HCEC 1CT (cell line): ENCODE results near the gene SCGB3A2.

Experiments used
- DNase-seq: peaks from one replicate; pipeline ENCODE4 v3.0.0-alpha.2; 2017

SCGB3A2 gene

DNA sequence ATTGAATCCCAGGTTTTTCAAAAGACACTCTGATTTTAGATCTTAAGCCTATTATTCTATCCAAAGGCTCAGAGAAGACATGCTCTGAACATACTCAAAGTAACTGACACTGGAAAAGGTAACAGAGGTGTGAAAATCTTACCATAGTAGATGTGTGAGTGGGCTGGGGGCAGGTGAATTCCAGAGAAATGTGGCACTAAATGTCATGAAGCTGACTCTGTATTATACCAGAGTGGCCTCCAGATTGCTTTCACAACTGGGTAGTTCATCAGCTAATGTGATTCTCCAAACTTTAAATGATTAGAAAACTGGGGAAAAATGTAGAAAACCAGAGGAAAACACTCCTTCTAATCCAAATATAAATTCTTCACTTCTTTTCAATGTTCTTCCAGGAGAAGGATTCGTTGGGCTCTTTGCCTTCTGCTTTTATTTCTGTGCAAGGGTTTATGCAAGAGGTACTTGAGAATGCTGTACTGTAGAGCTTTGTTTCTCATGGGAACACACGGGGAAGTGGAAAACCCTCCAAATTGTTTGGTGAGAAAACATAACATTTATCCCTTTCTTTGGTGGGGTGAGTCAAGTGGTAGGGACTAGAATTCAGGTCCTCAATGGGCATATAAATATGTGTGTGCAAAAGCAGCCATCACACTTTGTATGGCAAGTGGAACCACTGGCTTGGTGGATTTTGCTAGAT, at the start of gene SCGB3A2:
Gene SCGB3A2 (plus strand): TSS at position 646 of the 694 bp plus-strand sequence. CDS start 93 bp downstream, outside the sequence.
- DNase-seq: no peak

DNA sequence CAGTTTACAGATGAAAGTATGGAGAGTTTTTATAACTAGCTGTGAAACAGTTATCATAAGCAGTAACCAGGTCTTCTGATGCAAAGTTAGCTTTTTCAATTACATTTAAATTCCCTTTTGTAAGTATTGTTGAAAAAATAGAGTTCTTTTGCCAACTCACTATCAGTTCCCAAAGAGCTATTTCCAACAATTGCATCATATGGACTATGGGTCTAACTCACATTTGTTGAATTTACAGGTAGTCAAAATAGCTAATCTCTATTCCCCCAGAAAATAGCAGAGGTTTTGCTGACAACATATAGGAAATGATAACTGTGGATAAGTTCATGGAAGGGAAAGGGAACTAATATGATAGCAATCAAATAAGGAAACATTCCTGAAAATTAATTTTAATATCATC, 48.5 kb upstream of the SCGB3A2 start:
- DNase-seq: no peak

- DNase-seq: no peak
Measured at GRCh38 chr5:147831465-147831864, 47.0 kb upstream of the SCGB3A2 start, which contains the start of gene SPINK1. TSS of gene SPINK1 (minus strand) at chr5:147831671. CDS start at chr5:147831577, 94 bp downstream.

GRCh38 chr5:147832541-147832940, 46.0 kb upstream of the SCGB3A2 start:
- no peak for DNase-seq

DNA sequence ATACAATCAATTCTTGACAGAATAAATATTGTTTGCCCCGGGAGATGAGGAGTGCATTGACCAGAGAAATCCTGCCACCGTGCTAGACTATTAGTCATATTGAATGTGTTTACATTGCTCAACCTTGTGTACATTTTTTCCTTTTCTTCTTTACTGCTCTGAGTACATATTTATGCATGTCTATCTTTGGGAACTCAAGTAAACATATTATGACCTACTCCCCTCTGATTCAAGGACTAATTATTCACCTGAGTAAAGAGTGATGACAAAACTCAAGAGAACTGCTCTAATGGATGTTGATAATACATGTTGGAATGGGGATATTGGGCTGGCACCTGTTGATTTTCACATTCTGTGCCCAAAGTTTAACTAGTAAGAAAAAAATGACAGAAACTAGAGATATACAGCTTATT, 43.1 kb upstream of the SCGB3A2 start:
- peak; percentile 23 for DNase-seq

DNA sequence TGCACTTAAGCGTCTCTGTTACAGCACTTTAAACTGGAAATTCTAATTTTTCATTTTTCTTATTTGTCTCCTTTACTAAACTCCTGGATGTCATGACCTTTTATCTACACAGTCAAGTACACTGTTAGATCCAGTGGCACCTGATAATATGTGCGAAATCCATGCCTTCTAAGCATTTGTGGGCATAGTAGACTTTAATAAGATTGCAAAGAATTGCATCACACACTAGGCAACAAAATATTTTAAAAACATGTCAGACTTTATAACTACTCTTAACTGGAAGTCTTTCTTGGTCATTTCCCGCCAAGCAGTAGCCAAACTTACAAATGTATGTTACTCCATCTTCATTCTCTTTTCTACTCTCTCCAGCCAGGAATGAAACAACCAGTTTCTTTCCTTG, 42.1 kb upstream of the SCGB3A2 start:
- DNase-seq: no peak

DNA sequence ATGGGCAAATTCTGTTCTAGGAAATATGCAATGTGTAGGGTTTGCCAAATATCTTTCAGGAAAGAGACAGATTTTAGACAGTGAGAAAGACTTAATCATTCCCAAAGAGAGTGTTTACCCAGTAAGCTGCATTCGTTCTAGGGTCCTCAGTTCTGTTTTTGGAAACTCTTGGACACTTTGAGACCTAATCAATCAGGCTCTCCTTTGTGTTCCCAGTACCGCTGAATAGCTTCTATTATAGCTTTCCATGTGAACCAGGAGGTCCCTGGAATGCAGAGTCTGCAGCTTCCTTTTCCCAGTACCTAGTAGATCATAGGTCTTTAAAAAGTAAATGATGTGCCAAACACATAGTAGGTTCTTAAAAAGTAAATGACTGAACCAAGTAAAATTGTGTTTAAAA, 35.6 kb upstream of the SCGB3A2 start:
- no peak for DNase-seq

- no peak for DNase-seq
Measured at GRCh38 chr5:147844846-147845245, 33.7 kb upstream of the SCGB3A2 start.

DNA sequence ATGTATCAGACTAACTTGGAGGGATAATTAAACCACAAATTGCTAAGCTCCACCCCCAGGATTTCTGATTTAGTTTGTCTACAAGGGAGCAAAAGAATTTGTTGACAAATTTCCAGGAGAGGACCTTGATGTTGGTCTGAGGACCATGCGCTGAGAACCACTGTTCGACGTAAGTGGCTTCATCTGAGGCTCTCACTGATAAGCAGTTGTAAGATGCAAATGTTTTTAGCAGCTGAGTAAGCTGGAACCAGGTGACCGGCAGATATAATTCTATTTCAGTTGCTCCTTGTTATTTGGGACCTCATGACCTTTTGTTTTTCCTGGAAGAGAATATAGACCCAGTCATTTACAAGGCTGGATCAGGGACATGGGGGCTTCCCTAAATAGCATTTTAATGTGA, 32.9 kb upstream of the SCGB3A2 start:
- DNase-seq: no peak

- no peak for DNase-seq
Measured at GRCh38 chr5:147849226-147849625, 29.3 kb upstream of the SCGB3A2 start.

GRCh38 chr5:147851578-147851977, 26.9 kb upstream of the SCGB3A2 start:
- no peak for DNase-seq

DNA sequence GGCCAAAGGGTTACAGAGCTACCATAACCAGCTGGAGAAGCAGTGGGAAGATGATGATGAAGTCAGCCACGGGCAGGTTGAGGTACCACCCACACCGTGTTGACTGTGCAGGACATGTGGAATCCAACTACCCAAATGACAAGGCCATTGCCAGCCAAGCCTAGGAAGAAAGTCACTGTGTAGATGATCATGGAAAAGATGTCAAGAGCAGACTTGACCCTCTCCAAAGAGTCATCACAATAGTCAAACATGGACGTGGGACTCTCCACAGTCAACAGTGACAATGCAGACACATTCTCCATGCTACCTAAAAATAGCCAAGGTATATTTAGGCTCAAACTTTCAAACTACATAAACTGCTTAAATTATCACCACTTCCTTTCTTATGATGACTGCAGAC, 26.1 kb upstream of the SCGB3A2 start:
- DNase-seq: no peak

GRCh38 chr5:147853372-147853987, 25.0 kb upstream of the SCGB3A2 start:
- DNase-seq: no peak

DNA sequence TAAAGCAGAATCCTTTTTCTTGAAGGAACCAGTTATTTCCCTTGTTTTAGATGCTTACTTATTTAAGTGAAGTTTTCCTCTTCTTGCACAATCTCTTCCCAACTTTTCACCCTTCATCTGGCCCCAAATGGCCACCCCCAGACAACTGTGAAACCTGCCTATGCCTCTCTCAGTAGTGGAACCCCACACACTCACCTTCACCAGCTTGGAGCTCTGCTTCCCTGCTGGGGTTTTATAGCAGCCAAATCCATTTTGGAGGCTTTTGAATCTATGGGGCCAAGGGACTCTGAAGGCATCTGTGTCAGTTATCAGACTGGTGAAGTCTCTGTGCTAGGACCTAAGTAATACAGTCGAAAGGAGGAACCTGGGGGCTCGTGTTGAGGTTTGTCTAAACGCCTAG, 24.2 kb upstream of the SCGB3A2 start:
- DNase-seq: no peak

DNA sequence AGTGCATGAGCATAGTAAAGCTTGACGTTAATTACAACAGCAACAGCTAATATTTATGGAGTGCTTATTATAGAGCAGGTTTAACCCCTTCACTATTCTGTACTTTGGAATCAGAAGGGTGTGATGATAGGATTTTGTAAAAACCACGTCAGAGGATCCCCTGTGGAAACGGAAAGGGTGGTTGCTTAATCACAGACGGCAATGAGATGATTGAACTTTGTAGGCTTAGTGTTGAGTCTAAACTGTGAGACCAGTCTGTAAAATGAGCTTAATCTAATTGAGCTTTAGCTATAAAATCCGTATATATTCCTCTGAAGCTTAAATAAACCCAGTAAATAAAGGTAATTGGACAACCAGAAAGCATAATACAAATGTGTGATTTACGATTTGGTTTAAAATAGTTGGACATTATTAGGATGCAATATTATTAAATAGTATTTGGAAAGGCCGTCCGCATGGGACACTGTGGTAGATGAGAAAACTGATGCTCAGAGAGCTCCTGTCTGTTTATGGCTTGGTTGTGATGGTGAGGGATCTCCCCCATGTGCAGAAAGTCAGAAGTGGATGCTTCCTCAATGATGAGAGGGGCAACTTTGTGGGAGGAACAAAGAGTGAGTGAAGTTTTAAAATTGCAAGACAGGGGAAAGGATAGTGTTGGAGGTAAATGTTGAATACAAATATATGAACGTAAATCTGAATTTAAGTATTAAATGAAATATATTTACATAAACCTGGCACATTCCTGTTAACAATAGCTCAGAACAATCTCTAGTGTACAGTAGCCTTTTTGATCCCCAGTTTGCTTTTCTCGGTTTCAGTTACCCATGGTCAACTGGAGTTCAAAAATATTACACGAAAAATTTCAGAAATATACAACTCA, 23.4 kb upstream of the SCGB3A2 start:
- no peak for DNase-seq

GRCh38 chr5:147855774-147856069, 22.8 kb upstream of the SCGB3A2 start:
- no peak for DNase-seq

DNA sequence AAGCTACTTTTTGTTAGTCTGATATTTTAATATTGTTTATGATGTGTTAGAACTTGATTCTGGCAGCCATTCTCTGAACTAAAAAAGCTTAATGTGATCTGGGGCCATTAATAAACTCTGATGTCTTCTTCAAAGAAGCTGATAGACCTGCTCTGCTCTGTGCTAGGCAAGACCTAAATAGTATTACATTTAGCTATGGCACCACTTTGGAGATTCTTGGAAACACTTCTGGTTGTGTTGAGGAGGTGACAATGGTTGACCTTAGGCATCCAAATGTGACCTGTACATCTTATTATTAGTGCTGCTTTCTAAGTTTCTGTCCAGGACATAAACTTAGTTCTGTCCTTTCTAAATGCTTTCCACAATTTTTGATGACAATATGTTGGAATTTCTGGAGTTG, 21.7 kb upstream of the SCGB3A2 start:
- DNase-seq: no peak

- peak; percentile 42 for DNase-seq
Measured at GRCh38 chr5:147857302-147858129, 21.0 kb upstream of the SCGB3A2 start.

GRCh38 chr5:147858565-147858964, 19.9 kb upstream of the SCGB3A2 start:
- DNase-seq: no peak

GRCh38 chr5:147859962-147860640, 18.4 kb upstream of the SCGB3A2 start:
- DNase-seq: no peak

DNA sequence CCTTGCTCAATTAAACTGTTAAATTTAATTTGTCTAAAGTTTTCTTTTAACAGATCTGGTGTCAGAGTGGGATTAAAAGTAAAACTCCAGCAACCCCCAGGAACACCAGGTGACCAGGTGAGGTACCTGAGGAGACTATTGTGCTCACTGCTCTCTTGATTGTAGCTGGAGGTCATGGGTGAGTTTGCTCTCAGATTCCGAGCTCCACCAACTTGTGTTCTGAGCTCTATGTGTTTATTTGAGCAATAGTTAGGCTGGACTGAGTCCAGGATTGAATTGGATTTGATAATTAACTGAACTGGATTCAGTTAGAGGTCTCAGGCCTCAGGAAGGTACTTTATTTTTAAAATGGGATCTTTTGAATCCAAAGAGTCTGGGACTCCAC, 17.9 kb upstream of the SCGB3A2 start:
- no peak for DNase-seq

DNA sequence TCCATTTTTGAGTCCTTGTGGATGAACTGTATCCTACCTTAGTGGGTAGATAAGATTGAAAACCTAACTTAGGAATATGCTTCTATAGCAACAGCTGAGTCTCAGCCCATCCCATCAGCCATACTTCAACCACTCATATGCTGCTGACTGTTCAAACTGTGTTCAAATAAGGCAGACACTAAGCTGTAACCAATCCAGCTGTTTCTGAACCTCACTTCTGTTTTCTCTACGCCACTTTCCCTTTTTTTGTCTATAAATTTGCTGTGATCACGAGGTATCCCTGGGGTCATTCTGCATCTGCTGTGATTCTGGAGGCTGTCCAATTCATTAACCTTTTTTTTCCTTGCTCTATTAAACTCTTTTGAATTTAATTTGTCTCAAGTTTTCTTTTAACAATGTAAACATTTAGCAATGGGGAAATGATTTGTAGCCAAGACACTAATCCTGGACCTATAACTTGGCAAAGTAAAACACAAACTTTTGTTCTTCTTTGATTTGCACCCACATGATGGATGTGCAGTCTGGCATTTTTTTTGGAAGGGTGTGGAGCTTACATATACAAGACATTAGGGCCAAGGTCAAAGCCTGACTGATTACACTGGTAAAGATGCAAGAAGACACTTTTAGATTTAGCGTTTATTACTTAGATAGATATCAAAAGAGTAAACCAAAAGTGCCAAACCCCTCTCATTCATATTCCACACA, 14.9 kb upstream of the SCGB3A2 start:
- DNase-seq: no peak
